ENCODE measurements around the gene CDKL4. TPM values are rescaled to one million over a fixed set of nuclear protein-coding genes. Genes with fewer than 3 reads are reported as not detected.

The CDKL4 gene
- under 1 TPM in 1 of 2 donors, not detected in 1; 0.24 TPM for total RNA-seq
- polyA plus RNA-seq (2013, experiment 1 of 2): not detected
- 0.17 TPM for polyA plus RNA-seq (2013, experiment 2 of 2)
- long read RNA-seq, experiment 1: 0 reads
- long read RNA-seq, experiment 2: 0 reads
- long read RNA-seq, experiment 3: 0 reads
- long read RNA-seq, experiment 4: 0 reads

- Mint-ChIP-seq H3K4me3 (peak within 1 kb of the TSS; percentile 28), H3K9me3 (peaks cover 32% of the 10 kb centered on the region), H3K4me1 (peaks cover 4% of the 10 kb centered on the region), H3K27ac (no peak within 1 kb of the TSS), H3K36me3 (ENCODE audit: low read depth) (peaks cover 13% of the 10 kb centered on the region), H3K27me3 (ENCODE audit: insufficient read depth) (no peaks in the 10 kb centered on the region)
- Histone ChIP-seq H3K36me3 (ENCODE audit: control insufficient read depth, insufficient read depth, low read length) (peaks cover 10% of the 10 kb centered on the region), H3K4me1 (ENCODE audit: control insufficient read depth, insufficient read depth, low read length) (no peaks in the 10 kb centered on the region), H3K9ac (ENCODE audit: extremely low read depth, low read length, poor library complexity, severe bottlenecking) (no peak within 1 kb of the TSS), H3K27ac (ENCODE audit: low read depth, low read length) (no peak within 1 kb of the TSS), H3K9me3 (ENCODE audit: control insufficient read depth, low read length) (no peaks in the 10 kb centered on the region), H3K4me3 (ENCODE audit: low read length) (no peak within 1 kb of the TSS), H3K27me3 (ENCODE audit: control insufficient read depth, insufficient read depth, low read length, poor library complexity, severe bottlenecking) (no peaks in the 10 kb centered on the region)
- no peak for TF ChIP-seq CTCF (conservative IDR thresholded peaks at IDR 0.05)
- no peak for DNase-seq
- 90 to 96% methylated on average over 20 to 58 of the region's 58 CpGs for WGBS, 2 experiments (ENCODE audit: insufficient coverage in 1 of 2, insufficient read length in 1 of 2)
Observed at GRCh38 chr2:39243469-39244123, at the start of gene CDKL4. CDKL4 (minus strand) TSS chr2:39243970.

GRCh38 chr2:39290433-39290832, 46.7 kb upstream of the CDKL4 start:
- no peak overlapping the region for H3K4me3 Mint-ChIP-seq
- Histone ChIP-seq H3K9ac (ENCODE audit: extremely low read depth, low read length, poor library complexity, severe bottlenecking) (no peak overlapping the region), H3K9me3 (ENCODE audit: control insufficient read depth, low read length) (no peaks in the 10 kb centered on the region)

GRCh38 chr2:39289609-39290008, 45.8 kb upstream of the CDKL4 start:
- no peak for DNase-seq
- H3K27me3 ChIP-seq (ENCODE audit: control insufficient read depth, insufficient read depth, low read length, poor library complexity, severe bottlenecking): no peaks in the 10 kb centered on the region
- no peak overlapping the region for H3K27ac ChIP-seq (ENCODE audit: low read depth, low read length)
- H3K4me3 ChIP-seq (ENCODE audit: low read length): no peak overlapping the region
- Mint-ChIP-seq H3K4me3 (no peak overlapping the region), H3K27ac (no peak overlapping the region), H3K4me1 (no peaks in the 10 kb centered on the region), H3K36me3 (ENCODE audit: low read depth) (peaks cover 49% of the 10 kb centered on the region), H3K9me3 (no peaks in the 10 kb centered on the region), H3K27me3 (ENCODE audit: insufficient read depth) (no peaks in the 10 kb centered on the region)
- H3K4me1 ChIP-seq (ENCODE audit: control insufficient read depth, insufficient read depth, low read length): no peaks in the 10 kb centered on the region
- no peak for TF ChIP-seq CTCF (conservative IDR thresholded peaks at IDR 0.05)
- no peaks in the 10 kb centered on the region for H3K9me3 ChIP-seq (ENCODE audit: control insufficient read depth, low read length)
- H3K36me3 ChIP-seq (ENCODE audit: control insufficient read depth, insufficient read depth, low read length): peaks cover 78% of the 10 kb centered on the region
- no peak overlapping the region for H3K9ac ChIP-seq (ENCODE audit: extremely low read depth, low read length, poor library complexity, severe bottlenecking)

More at GRCh38 chr2:39290433-39290832, 46.7 kb upstream of the CDKL4 start:
- peaks cover 72% of the 10 kb centered on the region for H3K36me3 ChIP-seq (ENCODE audit: control insufficient read depth, insufficient read depth, low read length)
- no peaks in the 10 kb centered on the region for H3K4me1 Mint-ChIP-seq
- H3K4me3 ChIP-seq (ENCODE audit: low read length): no peak overlapping the region
- H3K27ac ChIP-seq (ENCODE audit: low read depth, low read length): no peak overlapping the region
- DNase-seq: no peak
- H3K27ac Mint-ChIP-seq: no peak overlapping the region
- WGBS, 2 experiments (ENCODE audit: insufficient coverage in 1 of 2, insufficient read length in 1 of 2): 88 to 98% methylated on average over 5 of the region's 6 CpGs
- no peaks in the 10 kb centered on the region for H3K9me3 Mint-ChIP-seq
- TF ChIP-seq CTCF (conservative IDR thresholded peaks at IDR 0.05): no peak
- no peaks in the 10 kb centered on the region for H3K4me1 ChIP-seq (ENCODE audit: control insufficient read depth, insufficient read depth, low read length)
- no peaks in the 10 kb centered on the region for H3K27me3 Mint-ChIP-seq (ENCODE audit: insufficient read depth)
- no peaks in the 10 kb centered on the region for H3K27me3 ChIP-seq (ENCODE audit: control insufficient read depth, insufficient read depth, low read length, poor library complexity, severe bottlenecking)
- H3K36me3 Mint-ChIP-seq (ENCODE audit: low read depth): peaks cover 44% of the 10 kb centered on the region
